ENCODE data around the gene XAGE2. TPM values are rescaled to one million over a fixed set of nuclear protein-coding genes. Genes with fewer than 3 reads are reported as not detected.
"Not testable (repeated sequence)": the region's sequence is repeated elsewhere in the genome, so short reads cannot be mapped to it uniquely, and the experiment has no call there.

The XAGE2 gene
- 0.12 TPM for polyA plus RNA-seq
- long read RNA-seq, donor 1: 0 reads
- long read RNA-seq, donor 2: 0 reads
- long read RNA-seq, donor 3: 0 reads
- long read RNA-seq, donor 4: 0 reads
- long read RNA-seq, donor 5: 0 reads
- long read RNA-seq, donor 6, partial matches to known transcripts: 0 of 2 reads
- long read RNA-seq, donor 6, other reads (novel, unspliced or antisense): 0 of 2 reads
- long read RNA-seq, donor 7: 0 reads
- long read RNA-seq, donor 8: 0 reads
- long read RNA-seq, donor 9: 0 reads
- long read RNA-seq, donor 10: 0 reads
- long read RNA-seq, donor 11: 0 reads

DNA sequence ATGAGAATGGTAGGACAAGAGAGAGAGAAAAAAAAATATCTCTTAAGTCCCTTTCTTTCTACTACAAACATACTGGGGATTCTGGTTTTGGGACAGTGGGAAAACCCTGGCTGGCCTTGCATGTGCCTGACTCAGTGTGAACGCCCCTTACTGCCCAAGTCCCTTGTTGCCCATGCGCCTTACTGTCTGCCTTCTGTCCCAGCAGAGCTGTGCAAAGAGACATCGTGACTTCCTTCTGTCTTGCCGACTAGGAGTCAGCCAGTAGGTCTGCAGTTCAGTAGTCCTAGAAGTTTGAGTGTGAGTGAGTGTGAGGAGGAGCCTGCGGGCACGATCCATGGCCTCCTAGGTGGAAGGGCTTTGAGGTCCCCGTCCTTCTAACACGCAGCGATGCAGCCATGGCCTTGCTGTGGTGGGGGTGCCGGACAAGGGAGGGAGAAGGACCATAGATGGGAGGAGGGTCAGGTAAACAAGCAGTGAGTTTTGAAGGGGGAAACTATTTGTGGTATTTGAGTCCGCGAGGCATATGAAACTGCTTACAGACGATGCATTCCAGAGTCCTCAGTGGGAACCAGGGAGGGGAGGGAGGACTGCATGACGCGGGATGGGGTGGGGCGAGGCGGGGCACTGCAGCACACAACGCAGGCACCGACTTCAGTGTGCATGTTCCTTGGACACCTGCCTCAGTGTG lies at the start of gene XAGE2:
TSS of gene XAGE2 (plus strand) at position 654 of the 688 bp plus-strand sequence. CDS start 994 bp downstream, outside the sequence.
- Histone ChIP-seq H3K4me3 (ENCODE audit: low read length) (no peak within 1 kb of the TSS), H3K36me3 (ENCODE audit: control insufficient read depth, insufficient read depth, low read length) (no peaks in the 10 kb centered on the region), H3K27ac (ENCODE audit: low read length) (no peak within 1 kb of the TSS), H3K9me3 (ENCODE audit: control insufficient read depth, low read depth, low read length) (no peaks in the 10 kb centered on the region), H3K27me3 (ENCODE audit: control insufficient read depth, insufficient read depth, low read length) (no peaks in the 10 kb centered on the region), H3K4me1 (ENCODE audit: control insufficient read depth, insufficient read depth, low read length) (no peaks in the 10 kb centered on the region)
- DNase-seq: no peak
- WGBS (ENCODE audit: insufficient coverage, low lambda C conversion rate): no CpG with 5 or more reads among the region's 19 CpGs

GRCh38 chrX:52337410-52337809 lies 31.4 kb upstream of the XAGE2 start:
- no peaks in the 10 kb centered on the region for H3K9me3 ChIP-seq (ENCODE audit: control insufficient read depth, low read depth, low read length)
- H3K4me1 ChIP-seq (ENCODE audit: control insufficient read depth, insufficient read depth, low read length): no peaks in the 10 kb centered on the region
- no peaks in the 10 kb centered on the region for H3K27me3 ChIP-seq (ENCODE audit: control insufficient read depth, insufficient read depth, low read length)
- H3K36me3 ChIP-seq (ENCODE audit: control insufficient read depth, insufficient read depth, low read length): no peaks in the 10 kb centered on the region
- WGBS (ENCODE audit: insufficient coverage, low lambda C conversion rate): no CpG with 5 or more reads among the region's 4 CpGs
- no peak overlapping the region for H3K4me3 ChIP-seq (ENCODE audit: low read length)
- no peak overlapping the region for H3K27ac ChIP-seq (ENCODE audit: low read length)
- DNase-seq: no peak

- Histone ChIP-seq H3K4me3 (ENCODE audit: low read length) (no peak overlapping the region), H3K27ac (ENCODE audit: low read length) (no peak overlapping the region), H3K36me3 (ENCODE audit: control insufficient read depth, insufficient read depth, low read length) (no peaks in the 10 kb centered on the region), H3K9me3 (ENCODE audit: control insufficient read depth, low read depth, low read length) (no peaks in the 10 kb centered on the region), H3K4me1 (ENCODE audit: control insufficient read depth, insufficient read depth, low read length) (no peaks in the 10 kb centered on the region), H3K27me3 (ENCODE audit: control insufficient read depth, insufficient read depth, low read length) (no peaks in the 10 kb centered on the region)
- DNase-seq: no peak
These were observed 27.3 kb upstream of the XAGE2 start for GRCh38 chrX:52341493-52341892.

DNA sequence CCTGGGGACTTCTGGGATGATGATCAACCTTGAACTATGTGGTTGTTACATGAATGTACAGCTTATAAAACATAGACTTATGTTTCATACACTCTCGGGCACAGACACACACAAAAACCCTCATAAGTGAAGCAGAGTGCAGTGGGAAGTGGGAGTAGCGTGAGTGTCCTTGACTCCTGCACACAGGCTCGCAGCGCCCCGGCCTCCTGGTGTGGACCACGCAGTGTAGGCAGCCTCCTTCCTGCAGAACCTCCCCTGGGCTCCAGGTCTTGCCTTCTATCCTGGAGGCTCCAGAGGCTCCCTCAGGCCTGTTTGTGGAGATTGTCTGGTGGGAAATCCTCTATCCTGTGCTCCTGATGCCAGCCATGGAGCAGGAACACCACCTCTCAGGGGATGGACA lies 25.7 kb upstream of the XAGE2 start:
- DNase-seq; H3K9me3 ChIP-seq (ENCODE audit: control insufficient read depth, low read depth, low read length); H3K27me3 ChIP-seq (ENCODE audit: control insufficient read depth, insufficient read depth, low read length); H3K4me3 ChIP-seq (ENCODE audit: low read length); H3K4me1 ChIP-seq (ENCODE audit: control insufficient read depth, insufficient read depth, low read length); H3K27ac ChIP-seq (ENCODE audit: low read length); H3K36me3 ChIP-seq (ENCODE audit: control insufficient read depth, insufficient read depth, low read length): not testable (repeated sequence)
- WGBS (ENCODE audit: insufficient coverage, low lambda C conversion rate): no CpG with 5 or more reads among the region's 6 CpGs

- not testable (repeated sequence) for H3K9me3 ChIP-seq (ENCODE audit: control insufficient read depth, low read depth, low read length); H3K27me3 ChIP-seq (ENCODE audit: control insufficient read depth, insufficient read depth, low read length); H3K4me1 ChIP-seq (ENCODE audit: control insufficient read depth, insufficient read depth, low read length); H3K36me3 ChIP-seq (ENCODE audit: control insufficient read depth, insufficient read depth, low read length); H3K27ac ChIP-seq (ENCODE audit: low read length); H3K4me3 ChIP-seq (ENCODE audit: low read length)
- no CpG with 5 or more reads among the region's 4 CpGs for WGBS (ENCODE audit: insufficient coverage, low lambda C conversion rate)
- DNase-seq: peak; percentile 3 to 5
These were observed 23.4 kb upstream of the XAGE2 start for GRCh38 chrX:52345402-52345801.

DNA sequence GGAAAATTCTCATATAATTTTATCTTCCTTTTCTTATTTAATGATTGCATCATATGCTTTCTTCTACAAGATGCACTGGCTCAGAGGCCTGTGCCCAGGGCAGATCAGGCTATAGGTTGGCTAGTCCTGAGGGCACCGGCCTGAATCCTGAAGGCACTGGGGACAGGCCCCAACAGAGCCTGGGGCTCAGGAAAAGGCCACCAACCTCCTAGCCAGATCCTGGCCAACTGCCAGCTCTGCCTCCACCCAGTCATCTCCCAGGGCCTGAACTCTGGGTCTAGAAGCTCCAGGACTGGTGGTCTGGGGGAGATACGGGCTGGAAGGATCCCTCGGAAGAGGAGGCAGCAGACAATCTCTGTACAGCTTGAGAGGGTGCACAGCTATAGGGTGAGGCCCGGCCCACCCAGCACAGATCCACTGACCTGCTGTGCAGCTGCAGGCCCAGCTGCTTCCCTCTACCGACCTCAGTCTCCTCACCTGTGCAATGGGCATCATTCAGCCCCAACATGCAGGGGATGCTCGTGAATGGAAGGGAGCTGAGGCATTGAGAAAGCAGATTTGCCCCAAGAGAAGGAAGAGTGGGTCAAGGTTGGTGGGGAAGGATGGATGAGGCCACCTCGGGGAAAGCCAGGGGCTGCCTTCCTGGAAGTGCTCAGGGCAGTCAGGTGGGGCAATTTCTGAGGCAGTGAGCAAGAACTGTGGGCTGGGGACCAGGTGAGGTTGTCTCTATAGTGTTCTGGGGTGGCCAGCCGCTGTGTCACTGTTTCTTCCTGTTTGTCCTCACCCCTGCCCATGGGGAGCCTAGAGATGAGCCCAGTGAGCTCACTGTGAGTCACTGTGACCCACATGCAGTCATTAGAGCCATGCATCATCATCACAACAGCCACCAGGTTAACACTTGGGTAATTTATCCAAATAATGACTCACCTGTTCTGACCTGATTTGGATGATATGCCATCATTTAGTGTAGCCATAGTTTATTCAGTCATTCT lies 22.4 kb upstream of the XAGE2 start:
- H3K36me3 ChIP-seq (ENCODE audit: control insufficient read depth, insufficient read depth, low read length): no peaks in the 10 kb centered on the region
- no peaks in the 10 kb centered on the region for H3K4me1 ChIP-seq (ENCODE audit: control insufficient read depth, insufficient read depth, low read length)
- DNase-seq: no peak
- no peaks in the 10 kb centered on the region for H3K9me3 ChIP-seq (ENCODE audit: control insufficient read depth, low read depth, low read length)
- no peak overlapping the region for H3K27ac ChIP-seq (ENCODE audit: low read length)
- no peaks in the 10 kb centered on the region for H3K27me3 ChIP-seq (ENCODE audit: control insufficient read depth, insufficient read depth, low read length)
- no CpG with 5 or more reads among the region's 8 CpGs for WGBS (ENCODE audit: insufficient coverage, low lambda C conversion rate)
- H3K4me3 ChIP-seq (ENCODE audit: low read length): no peak overlapping the region

DNA sequence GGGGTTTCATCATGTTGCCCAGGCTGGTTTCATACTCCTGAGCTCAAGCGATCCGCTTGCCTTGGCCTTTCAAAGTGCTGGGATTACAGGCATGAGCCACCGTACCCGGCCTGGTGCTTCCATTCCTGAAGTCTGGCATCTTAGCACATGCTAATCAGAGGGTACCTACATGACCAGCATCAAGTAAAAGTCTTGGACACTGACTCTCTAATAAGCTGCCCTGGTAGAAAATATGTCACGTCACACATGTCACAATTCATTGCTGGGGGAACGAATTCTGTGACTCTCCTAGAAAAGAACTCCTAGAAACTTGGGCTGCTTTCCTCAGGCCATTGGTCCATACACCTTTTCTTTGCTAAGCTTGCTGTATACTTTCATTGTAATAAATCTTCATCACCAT lies 19.1 kb upstream of the XAGE2 start:
- no peaks in the 10 kb centered on the region for H3K27me3 ChIP-seq (ENCODE audit: control insufficient read depth, insufficient read depth, low read length)
- no CpG with 5 or more reads among the region's 6 CpGs for WGBS (ENCODE audit: insufficient coverage, low lambda C conversion rate)
- H3K9me3 ChIP-seq (ENCODE audit: control insufficient read depth, low read depth, low read length): no peaks in the 10 kb centered on the region
- H3K36me3 ChIP-seq (ENCODE audit: control insufficient read depth, insufficient read depth, low read length): no peaks in the 10 kb centered on the region
- H3K4me1 ChIP-seq (ENCODE audit: control insufficient read depth, insufficient read depth, low read length): no peaks in the 10 kb centered on the region
- H3K4me3 ChIP-seq (ENCODE audit: low read length): no peak overlapping the region
- H3K27ac ChIP-seq (ENCODE audit: low read length): no peak overlapping the region
- DNase-seq: no peak

- no peak for DNase-seq
- H3K27me3 ChIP-seq (ENCODE audit: control insufficient read depth, insufficient read depth, low read length): no peaks in the 10 kb centered on the region
- H3K9me3 ChIP-seq (ENCODE audit: control insufficient read depth, low read depth, low read length): no peaks in the 10 kb centered on the region
- H3K36me3 ChIP-seq (ENCODE audit: control insufficient read depth, insufficient read depth, low read length): no peaks in the 10 kb centered on the region
- H3K4me1 ChIP-seq (ENCODE audit: control insufficient read depth, insufficient read depth, low read length): no peaks in the 10 kb centered on the region
- no CpG with 5 or more reads among the region's 1 CpG for WGBS (ENCODE audit: insufficient coverage, low lambda C conversion rate)
- H3K4me3 ChIP-seq (ENCODE audit: low read length): no peak overlapping the region
- H3K27ac ChIP-seq (ENCODE audit: low read length): no peak overlapping the region
These were observed 16.3 kb upstream of the XAGE2 start for GRCh38 chrX:52352551-52352950.

- no peaks in the 10 kb centered on the region for H3K36me3 ChIP-seq (ENCODE audit: control insufficient read depth, insufficient read depth, low read length)
- no peaks in the 10 kb centered on the region for H3K27me3 ChIP-seq (ENCODE audit: control insufficient read depth, insufficient read depth, low read length)
- no peak overlapping the region for H3K27ac ChIP-seq (ENCODE audit: low read length)
- DNase-seq: no peak
- H3K4me3 ChIP-seq (ENCODE audit: low read length): no peak overlapping the region
- H3K4me1 ChIP-seq (ENCODE audit: control insufficient read depth, insufficient read depth, low read length): no peaks in the 10 kb centered on the region
- H3K9me3 ChIP-seq (ENCODE audit: control insufficient read depth, low read depth, low read length): no peaks in the 10 kb centered on the region
These were observed 15.0 kb upstream of the XAGE2 start for GRCh38 chrX:52353838-52354237.

GRCh38 chrX:52355108-52355507 lies 13.7 kb upstream of the XAGE2 start:
- Histone ChIP-seq H3K4me1 (ENCODE audit: control insufficient read depth, insufficient read depth, low read length) (no peaks in the 10 kb centered on the region), H3K9me3 (ENCODE audit: control insufficient read depth, low read depth, low read length) (no peaks in the 10 kb centered on the region), H3K27ac (ENCODE audit: low read length) (no peak overlapping the region), H3K27me3 (ENCODE audit: control insufficient read depth, insufficient read depth, low read length) (no peaks in the 10 kb centered on the region), H3K4me3 (ENCODE audit: low read length) (no peak overlapping the region), H3K36me3 (ENCODE audit: control insufficient read depth, insufficient read depth, low read length) (no peaks in the 10 kb centered on the region)
- no peak for DNase-seq

Data from large intestine (tissue), 12 donors.